Brain pericyte (primary cell): ENCODE results near the gene PARD6G.
"Not testable (repeated sequence)": the region's sequence is repeated elsewhere in the genome, so short reads cannot be mapped to it uniquely, and the experiment has no call there.

ENCODE experiments used
- DNase-seq: peaks from one replicate; pipeline ENCODE4 v3.0.0-alpha.2; 2012; ENCODE audit warnings: low read depth, low spot score

The PARD6G gene

GRCh38 chr18:80247393-80247841 lies at the start of gene PARD6G:
PARD6G (minus strand) TSS chr18:80247514; CDS start chr18:80247348, 166 bp downstream.
- no peak for DNase-seq

GRCh38 chr18:80262241-80263033 lies 15.1 kb upstream of the PARD6G start:
- DNase-seq = not testable (repeated sequence)

GRCh38 chr18:80259610-80260009 lies 12.3 kb upstream of the PARD6G start:
- DNase-seq = no peak

- DNase-seq = no peak
These were observed 11.3 kb upstream of the PARD6G start for GRCh38 chr18:80258640-80259039.

DNA sequence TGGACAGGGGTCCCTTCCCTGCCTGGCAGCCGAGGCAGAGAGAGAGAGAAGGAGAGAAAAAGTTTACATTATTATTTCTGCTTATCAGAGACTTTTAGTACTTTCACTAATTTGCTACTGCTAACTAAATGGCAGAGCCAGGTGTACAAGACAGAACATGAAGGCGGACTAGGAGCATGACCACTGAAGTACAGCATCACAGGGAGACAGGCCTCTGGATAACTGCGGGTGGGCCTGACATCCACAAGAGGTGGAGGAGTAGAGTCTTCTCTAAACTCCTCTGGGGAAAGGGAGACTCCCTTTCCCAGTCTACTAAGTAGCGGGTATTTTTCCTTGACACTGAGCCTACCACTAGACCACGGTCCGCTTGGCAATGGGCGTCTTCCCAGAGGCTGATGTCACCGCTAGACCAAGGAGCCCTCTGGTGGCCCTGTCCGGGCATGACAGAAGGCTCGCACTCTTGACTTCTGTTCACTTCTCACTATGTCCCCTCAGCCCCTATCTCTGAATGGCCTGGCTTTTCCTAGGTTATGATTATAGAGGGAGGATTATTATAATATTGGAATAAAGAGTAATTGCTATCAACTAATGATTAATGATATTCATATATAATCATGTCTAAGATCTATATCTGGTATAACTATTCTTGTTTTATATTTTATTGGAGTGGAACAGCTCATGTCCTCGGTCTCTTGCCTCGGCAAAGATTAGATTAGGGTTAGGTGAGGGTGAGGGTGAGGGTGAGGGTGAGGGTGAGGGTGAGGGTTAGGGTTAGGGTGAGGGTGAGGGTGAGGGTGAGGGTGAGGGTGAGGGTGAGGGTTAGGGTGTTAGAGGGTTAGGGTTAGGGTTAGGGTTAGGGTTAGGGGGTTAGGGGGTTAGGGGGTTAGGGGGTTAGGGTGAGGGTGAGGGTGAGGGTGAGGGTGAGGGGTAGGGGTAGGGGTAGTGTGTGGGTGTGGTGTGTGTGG lies 10.5 kb upstream of the PARD6G start:
- not testable (repeated sequence) for DNase-seq

- no peak for DNase-seq
These were observed 7.7 kb upstream of the PARD6G start for GRCh38 chr18:80254971-80255500.

- DNase-seq = no peak
These were observed 6.7 kb upstream of the PARD6G start for GRCh38 chr18:80253871-80254492.

DNA sequence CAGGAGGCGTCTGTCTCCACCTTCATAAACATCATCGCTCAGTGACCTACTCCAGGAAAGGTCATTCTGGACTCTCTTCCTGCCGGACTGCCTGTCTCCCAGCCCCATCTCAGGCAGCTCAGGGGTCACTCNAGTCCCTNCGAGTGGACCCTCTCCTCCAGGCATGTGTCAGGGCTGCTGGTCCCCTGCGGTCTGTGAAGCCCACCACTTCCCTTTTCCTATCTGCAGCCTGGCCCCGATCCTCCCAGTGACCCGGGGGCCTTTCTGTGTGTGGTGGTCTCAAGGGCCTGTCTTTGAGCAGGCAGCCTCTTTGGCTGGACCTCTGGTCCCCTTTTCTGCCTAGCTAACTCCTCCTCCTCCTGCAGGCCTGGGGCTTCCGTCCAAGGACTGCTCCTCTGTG lies 5.9 kb upstream of the PARD6G start:
- no peak for DNase-seq

GRCh38 chr18:80252136-80252535 lies 4.8 kb upstream of the PARD6G start:
- no peak for DNase-seq

DNA sequence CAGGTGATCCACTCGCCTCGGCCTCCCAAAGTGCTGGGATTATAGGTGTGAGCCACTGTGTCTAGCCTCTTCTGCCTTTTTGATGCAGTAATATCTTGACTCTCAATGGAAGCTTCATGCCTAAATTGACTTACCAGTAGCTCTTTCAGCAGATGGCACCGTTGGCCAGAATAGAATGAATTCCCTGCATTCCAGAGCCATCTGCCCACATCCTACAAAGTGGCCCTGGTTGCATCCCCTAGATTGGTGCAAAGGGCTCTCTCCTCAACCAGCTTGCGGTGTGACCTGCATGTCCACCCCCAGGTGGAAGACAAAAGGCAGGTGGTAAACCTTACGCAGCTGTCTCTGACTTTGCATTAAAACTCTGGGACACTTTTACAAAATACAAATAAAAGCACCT lies 4.4 kb upstream of the PARD6G start:
- no peak for DNase-seq

- DNase-seq = no peak
These were observed 3.5 kb upstream of the PARD6G start for GRCh38 chr18:80250740-80251364.

- no peak for DNase-seq
These were observed 2.1 kb upstream of the PARD6G start for GRCh38 chr18:80249217-80250093.

- no peak for DNase-seq
These were observed 595 bp downstream of the PARD6G start for GRCh38 chr18:80246445-80247392.

DNA sequence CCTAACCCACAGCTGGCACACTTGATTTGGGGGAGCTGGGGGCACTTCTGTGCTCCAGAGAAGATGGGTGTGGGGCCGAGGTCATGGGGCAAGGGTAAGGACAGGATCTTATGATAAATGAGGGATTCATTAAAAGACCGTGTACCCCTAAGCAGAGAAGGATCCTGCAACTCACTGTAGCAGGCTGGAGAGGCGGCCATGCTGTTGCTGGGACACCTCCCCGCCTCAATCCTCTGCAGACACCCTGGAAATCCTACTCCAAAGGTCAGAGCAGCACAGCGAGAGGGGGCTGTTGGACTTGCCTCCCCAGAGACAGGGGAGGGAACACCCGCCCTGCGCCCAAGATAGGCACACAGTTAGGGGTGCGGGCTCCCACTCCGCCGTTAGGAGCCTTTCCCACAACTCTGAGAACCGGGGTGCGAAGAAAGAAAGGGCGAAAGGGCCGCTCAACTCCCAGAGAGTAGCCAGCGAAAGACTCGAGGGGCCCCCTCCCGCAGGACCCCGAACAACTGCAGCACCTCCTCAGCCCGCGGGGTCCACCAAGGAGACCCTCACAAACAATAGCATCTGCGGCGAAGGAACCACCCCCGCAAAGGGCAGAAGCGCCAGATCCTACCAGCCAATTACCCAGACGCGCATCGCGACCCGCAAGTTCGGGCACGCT lies 1.4 kb downstream of the PARD6G start:
- DNase-seq = no peak

- no peak for DNase-seq
These were observed 2.2 kb downstream of the PARD6G start for GRCh38 chr18:80244956-80245730.

DNA sequence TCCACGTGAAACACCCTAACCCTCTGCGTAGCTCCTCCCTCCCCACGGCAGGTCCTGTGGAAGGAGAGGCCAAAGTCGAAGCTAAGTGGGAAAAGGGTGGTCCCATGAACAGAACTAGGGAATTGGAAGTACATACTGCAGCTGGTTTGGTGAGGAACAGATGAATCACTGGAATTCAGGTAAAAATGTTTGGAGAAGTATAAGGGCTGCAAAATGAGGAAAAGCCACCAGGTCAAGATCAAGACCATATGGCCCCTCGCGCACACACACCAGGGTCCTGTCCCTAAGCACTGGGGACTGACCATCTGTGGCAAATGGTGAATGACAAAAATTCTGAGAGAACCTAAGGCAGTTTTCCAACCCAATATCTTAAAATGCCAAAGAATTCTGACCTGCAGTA lies 3.1 kb downstream of the PARD6G start:
- no peak for DNase-seq

DNA sequence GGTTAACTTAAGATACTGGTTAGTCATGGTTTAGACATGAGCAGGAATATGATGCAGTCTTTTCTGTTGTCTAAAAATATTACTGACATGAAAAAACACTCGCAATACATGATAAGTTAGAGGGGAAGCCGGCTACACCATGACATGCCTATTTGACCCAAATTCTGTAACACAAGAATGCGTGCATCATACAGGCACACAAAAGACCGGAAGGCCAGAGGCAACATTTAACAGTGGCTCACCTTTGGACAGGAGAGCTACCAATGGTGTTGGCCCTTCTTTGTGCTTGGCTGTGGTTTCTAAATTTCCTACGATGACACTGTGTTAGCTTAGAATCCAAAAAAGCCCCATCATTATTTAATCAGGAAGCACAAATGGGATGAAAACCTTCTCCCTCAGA lies 4.1 kb downstream of the PARD6G start:
- no peak for DNase-seq
